GM10266 (cell line): ENCODE data around the gene LRRC72.

Source experiments
- DNase-seq: peaks from one replicate; pipeline ENCODE4 v3.0.0; 2012; ENCODE audit errors: extremely low spot score
- CTCF ChIP-seq: IDR thresholded peaks from 2 replicates; pipeline ENCODE4 v1.5.1; 2012; ENCODE audit warnings: mild to moderate bottlenecking, low read depth; ENCODE audit not compliant: control insufficient read depth, insufficient read depth; ENCODE audit errors: missing control alignments

LRRC72 gene

GRCh38 chr7:16599860-16600259, 73.2 kb downstream of the LRRC72 start:
- TF ChIP-seq CTCF = no peak
- DNase-seq = no peak

- no peak for DNase-seq
- no peak for TF ChIP-seq CTCF
These were observed 77.0 kb downstream of the LRRC72 start for GRCh38 chr7:16603633-16604032.

- DNase-seq = no peak
These were observed 77.4 kb downstream of the LRRC72 start for GRCh38 chr7:16604054-16604453.

GRCh38 chr7:16606704-16607103, 80.1 kb downstream of the LRRC72 start:
- TF ChIP-seq CTCF = no peak
- DNase-seq = no peak

More at GRCh38 chr7:16604054-16604453, 77.4 kb downstream of the LRRC72 start:
- TF ChIP-seq CTCF = no peak

- no peak for TF ChIP-seq CTCF
- no peak for DNase-seq
These were observed 83.3 kb downstream of the LRRC72 start for GRCh38 chr7:16609842-16610450.

- DNase-seq = no peak
These were observed 85.1 kb downstream of the LRRC72 start for GRCh38 chr7:16611711-16612110.

More at GRCh38 chr7:16611711-16612110, 85.1 kb downstream of the LRRC72 start:
- TF ChIP-seq CTCF = no peak
